GM18508 (cell line): Measurements from ENCODE around the gene SERPINA1.

ENCODE experiments used
- ATAC-seq: cut with Tn5 transposase; IDR thresholded peaks from one replicate; pipeline ENCODE4 v1.9.1; 2021; ENCODE audit warnings: moderate number of reproducible peaks; ENCODE audit not compliant: insufficient read depth, unreplicated experiment

SERPINA1 gene

DNA sequence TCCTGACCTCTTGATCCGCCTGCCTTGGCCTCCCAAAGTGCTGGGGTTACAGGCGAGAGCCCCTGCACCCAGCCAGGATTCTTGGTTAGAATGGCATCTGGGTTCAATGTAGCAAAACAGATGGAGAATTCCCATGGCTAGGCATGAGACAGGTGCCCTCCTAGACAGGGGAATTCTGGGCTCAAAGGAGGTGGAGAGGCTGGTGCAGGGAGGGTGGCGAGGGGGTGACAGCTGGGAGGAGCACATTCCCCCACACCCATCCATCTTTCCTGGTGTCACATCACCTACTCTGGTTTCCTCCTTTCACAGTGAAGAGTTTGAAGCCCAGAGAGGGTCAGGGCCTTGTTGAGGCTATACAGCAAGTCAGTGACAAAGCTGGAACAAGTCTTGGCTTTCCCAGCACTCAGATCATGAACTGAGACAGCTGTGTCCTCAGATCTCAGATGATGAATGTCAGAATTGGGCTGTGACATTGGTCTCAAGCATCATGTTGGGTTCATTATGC, 2.8 kb downstream of the SERPINA1 start:
- ATAC-seq, result no peak

DNA sequence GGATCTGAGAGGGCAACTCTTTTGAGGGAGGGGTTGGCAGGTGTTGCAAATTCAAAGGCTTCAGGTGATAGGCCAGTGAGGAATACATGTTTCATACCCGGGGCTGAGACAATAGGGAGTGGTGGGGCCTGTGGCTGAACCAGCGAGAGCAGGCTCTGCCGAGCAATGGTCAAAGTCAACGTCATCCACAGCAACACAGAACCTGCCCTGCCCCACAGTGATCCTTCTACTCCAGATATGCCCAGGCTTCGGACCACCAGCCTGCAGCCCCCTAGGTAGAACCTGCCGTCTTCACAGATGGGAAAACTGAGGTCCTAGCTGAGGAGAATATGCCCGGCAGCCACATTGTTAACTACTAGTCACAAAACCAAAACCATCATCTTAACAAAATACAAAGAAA, 4.1 kb downstream of the SERPINA1 start:
- ATAC-seq, result no peak

DNA sequence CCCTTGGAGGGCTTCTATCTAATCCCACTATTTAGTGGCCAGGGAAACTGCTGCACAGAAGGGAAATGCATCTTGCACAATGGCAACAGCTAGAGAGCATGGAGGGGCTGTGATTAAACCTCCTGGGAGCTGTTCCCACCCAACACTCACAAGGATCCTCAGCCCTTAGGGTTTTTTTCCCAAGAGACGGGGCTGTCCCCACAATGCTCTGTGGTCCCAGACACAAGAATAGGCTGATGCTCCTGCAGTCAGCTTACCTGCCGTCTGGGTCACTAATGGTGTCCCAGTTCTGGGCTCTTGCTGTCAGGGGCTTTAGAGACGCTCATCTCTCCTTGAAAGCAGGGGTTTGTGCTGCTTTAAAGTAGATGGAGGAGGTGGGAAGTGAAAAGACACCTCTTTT, 4.6 kb downstream of the SERPINA1 start:
- ATAC-seq, result no peak

DNA sequence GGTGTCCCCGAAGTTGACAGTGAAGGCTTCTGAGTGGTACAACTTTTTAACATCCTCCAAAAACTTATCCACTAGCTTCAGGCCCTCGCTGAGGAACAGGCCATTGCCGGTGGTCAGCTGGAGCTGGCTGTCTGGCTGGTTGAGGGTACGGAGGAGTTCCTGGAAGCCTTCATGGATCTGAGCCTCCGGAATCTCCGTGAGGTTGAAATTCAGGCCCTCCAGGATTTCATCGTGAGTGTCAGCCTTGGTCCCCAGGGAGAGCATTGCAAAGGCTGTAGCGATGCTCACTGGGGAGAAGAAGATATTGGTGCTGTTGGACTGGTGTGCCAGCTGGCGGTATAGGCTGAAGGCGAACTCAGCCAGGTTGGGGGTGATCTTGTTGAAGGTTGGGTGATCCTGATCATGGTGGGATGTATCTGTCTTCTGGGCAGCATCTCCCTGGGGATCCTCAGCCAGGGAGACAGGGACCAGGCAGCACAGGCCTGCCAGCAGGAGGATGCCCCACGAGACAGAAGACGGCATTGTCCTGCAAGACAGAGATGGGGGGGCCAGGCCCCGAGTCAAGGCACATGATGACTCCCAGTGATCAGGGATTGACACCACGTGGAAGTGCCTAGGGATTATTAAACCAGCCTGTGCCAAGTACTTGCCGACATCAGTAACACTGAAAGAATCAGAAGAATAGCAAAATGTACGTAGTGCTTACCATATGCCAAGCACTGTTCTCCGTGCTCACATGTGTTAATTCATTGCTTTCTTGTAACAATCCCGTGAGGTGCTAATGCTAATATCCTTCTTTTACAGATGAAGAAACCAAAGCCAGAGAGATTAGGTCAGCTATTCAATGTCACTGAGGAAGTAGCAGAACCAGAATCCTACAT, 5.4 kb downstream of the SERPINA1 start:
- no peak for ATAC-seq

DNA sequence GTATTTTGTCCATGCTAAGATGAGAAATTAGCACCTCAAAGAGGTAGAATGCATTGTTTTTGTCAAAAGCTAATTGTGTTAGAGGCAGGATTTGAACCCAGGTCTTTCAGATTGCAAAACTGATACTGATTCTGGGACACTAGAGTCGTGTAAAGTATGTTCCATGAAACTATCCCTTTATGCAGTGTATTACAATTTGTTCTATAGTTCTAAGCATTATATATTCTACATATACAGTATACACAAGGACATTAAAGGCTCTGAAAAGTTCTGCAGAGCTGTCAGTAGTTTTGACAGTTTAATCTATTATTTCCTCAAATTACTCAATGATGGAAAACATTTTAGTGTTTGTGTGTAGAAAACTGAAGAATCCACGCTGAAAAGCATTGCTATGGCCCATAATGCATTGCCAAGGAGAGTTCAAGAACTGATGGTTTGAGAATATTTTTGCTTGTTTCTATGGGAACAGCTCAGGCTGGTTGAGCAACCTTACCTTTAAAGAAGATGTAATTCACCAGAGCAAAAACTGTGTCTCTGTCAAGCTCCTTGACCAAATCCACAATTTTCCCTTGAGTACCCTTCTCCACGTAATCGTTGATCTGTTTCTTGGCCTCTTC, 6.2 kb downstream of the SERPINA1 start:
- ATAC-seq, result no peak

DNA sequence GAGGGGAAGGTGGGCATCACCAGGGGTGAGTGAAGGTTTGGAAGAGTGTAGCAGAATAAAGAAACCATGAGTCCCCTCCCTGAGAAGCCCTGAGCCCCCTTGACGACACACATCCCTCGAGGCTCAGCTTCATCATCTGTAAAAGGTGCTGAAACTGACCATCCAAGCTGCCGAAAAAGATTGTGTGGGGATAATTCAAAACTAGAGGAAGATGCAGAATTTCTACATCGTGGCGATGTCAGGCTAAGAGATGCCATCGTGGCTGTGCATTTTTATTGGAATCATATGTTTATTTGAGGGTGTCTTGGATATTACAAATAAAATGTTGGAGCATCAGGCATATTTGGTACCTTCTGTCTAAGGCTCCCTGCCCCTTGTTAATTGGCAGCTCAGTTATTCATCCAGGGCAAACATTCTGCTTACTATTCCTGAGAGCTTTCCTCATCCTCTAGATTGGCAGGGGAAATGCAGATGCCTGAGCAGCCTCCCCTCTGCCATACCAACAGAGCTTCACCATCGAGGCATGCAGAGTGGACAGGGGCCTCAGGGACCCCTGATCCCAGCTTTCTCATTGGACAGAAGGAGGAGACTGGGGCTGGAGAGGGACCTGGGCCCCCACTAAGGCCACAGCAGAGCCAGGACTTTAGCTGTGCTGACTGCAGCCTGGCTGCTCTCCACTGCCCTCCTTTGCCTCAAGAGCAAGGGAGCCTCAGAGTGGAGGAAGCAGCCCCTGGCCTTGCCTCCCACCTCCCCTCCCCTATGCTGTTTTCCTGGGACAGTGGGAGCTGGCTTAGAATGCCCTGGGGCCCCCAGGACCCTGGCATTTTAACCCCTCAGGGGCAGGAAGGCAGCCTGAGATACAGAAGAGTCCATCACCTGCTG, 7.0 kb downstream of the SERPINA1 start:
- no peak for ATAC-seq

DNA sequence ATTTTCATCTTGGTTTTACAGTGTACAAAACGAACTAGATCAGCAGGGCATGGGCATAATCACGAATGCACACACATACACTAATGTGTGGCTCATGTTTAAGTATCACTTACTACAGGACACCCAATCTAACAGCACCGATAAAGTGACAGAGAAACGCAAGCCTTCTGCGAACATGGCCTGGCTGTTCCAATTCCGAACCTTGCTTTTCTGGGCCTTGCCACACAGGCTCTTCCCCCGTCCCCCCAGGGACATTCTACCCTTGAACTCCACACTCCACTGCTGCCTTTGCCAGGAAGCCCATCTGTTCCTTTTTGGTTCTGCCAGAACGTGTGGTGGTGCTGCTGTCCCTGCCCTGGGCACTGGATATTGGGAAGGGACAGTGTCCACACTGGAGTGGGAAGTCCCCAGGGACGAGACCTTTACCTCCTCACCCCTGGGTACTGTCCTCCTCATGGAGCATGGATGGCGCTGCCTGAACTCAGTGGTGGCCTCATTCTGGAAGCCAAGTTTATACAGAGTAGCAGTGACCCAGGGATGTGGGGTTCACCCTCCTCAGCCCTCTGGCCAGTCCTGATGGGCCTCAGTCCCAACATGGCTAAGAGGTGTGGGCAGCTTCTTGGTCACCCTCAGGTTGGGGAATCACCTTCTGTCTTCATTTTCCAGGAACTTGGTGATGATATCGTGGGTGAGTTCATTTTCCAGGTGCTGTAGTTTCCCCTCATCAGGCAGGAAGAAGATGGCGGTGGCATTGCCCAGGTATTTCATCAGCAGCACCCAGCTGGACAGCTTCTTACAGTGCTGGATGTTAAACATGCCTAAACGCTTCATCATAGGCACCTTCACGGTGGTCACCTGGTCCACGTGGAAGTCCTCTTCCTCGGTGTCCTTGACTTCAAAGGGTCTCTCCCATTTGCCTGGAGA, 7.9 kb downstream of the SERPINA1 start:
- no peak for ATAC-seq

DNA sequence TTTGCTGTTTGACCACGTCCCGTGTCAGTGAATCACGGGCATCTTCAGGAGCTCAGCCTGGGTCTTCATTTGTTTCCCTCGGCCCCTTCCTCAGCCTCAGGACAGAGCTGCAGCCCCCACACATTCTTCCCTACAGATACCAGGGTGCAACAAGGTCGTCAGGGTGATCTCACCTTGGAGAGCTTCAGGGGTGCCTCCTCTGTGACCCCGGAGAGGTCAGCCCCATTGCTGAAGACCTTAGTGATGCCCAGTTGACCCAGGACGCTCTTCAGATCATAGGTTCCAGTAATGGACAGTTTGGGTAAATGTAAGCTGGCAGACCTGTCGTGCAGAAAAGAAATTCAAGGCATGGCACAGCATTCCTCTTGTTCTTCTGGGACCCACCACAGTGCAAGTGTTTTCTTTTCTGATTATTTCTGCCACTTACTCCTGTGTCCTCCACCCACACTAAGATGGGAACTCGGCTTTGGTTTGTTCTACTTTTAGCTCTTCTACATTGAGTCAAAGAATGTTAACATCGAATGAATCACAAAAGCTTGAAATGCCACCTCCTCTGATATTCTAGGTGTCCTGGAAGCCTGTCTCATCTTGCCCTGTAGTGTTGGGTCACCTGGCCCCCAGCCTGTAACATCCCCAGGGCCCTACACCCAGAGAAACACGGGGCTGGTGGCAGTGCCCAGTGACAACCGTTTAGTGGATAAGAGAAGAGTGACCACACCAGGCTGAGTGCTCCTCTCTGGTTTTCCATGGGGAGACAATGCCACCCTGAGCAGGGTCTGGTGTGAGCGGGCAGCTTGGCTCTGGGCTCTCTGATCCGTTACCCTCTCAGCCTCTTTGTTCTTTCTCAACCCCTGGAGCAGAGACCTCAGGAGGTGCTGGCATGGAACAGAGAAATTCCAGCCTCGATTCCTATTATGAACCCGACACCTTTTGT, 8.8 kb downstream of the SERPINA1 start:
- no peak for ATAC-seq

DNA sequence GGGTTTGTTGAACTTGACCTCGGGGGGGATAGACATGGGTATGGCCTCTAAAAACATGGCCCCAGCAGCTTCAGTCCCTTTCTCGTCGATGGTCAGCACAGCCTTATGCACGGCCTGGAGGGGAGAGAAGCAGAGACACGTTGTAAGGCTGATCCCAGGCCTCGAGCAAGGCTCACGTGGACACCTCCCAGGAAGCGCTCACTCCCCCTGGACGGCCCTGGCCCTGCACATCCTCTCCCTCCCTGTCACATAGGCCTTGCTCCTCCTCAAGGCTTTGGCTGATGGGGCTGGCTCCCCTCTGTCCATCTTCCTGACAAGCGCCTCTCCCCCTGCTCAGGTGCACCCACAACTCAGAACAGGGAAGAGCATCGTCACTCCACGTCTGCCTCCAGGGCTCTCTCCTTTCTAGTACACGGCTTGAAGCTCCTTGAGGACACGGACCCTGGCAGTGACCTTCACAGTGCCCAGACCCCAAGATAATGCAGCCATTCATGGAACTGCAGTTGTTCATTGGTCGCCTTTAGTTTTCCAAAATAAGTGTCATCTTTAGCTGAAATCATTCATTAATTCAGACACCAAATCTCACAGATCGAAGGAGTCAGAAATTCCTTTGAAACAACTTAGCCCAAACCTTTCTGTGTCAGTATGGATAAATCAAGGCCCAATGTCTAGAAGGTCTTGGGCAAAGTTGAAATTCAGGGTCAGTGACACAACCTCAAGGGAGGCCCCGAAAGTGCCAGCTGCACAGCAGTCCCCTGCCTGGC, 9.7 kb downstream of the SERPINA1 start:
- ATAC-seq, result no peak

DNA sequence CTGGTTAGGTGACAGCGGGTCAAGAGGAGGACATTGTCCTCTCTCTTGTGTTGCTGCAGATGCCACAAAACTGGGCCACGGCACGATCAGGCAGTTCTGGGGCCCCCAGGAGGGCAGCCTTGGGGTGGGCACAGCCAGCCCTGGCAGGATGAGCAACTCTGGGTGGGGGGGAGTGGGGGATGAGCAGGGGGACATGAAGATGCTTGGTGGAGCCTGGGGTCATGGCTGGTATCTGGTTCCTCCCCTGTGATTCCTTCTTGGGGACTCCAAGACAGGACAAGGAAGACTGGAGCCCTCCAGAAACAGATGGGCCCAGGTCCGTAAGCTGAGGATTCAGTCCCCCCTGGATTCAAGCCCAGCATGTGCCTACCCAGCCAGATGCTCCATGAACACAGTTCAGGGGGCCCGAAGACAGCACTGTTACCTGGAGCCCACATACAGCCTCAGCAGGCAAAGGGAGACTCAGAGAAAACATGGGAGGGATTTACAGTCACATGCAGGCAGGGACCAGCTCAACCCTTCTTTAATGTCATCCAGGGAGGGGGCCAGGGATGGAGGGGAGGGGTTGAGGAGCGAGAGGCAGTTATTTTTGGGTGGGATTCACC, 10.4 kb downstream of the SERPINA1 start:
- ATAC-seq, result no peak

DNA sequence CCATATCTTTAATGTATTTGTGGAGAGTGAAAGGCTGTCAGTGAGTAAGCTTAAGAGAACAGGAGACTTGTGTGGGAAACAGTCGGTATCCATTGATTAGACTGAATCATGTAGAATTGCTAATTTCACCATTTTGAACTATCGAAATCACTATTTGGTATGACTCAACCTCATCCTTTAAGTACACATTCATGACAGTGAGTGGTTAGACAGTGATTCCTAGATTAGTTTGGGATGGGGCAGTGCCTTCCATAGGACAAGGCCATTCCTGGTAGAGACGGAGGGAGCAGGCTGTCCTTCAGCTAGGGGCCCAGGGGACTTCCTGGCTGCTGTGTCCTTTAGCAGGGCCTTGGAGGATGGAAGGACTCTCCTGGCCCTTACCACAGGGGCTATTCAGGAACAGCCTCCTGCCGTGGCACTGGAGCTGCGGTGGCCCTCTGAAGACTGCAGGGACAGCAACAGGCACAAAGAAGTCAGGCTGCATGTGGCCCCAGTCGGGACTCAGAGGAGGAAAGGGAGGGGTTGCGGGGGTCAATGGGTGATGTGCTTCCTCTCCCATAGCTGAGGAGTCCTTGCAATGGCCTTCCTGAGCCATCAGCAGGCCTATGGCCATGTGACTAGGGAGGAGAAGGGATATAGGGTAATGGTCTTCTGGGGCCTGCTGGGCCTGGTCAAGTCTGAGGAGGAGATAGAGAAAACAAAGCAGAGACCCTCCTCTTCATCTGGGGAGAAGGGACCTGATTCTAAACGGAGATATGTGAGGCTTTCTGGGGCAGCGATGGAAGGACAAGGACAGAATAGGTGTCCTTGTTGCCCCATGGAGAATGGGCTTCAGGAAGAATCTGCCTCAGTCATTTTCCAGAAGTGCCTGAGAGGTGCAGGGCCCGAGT, 11.2 kb downstream of the SERPINA1 start:
- no peak for ATAC-seq

DNA sequence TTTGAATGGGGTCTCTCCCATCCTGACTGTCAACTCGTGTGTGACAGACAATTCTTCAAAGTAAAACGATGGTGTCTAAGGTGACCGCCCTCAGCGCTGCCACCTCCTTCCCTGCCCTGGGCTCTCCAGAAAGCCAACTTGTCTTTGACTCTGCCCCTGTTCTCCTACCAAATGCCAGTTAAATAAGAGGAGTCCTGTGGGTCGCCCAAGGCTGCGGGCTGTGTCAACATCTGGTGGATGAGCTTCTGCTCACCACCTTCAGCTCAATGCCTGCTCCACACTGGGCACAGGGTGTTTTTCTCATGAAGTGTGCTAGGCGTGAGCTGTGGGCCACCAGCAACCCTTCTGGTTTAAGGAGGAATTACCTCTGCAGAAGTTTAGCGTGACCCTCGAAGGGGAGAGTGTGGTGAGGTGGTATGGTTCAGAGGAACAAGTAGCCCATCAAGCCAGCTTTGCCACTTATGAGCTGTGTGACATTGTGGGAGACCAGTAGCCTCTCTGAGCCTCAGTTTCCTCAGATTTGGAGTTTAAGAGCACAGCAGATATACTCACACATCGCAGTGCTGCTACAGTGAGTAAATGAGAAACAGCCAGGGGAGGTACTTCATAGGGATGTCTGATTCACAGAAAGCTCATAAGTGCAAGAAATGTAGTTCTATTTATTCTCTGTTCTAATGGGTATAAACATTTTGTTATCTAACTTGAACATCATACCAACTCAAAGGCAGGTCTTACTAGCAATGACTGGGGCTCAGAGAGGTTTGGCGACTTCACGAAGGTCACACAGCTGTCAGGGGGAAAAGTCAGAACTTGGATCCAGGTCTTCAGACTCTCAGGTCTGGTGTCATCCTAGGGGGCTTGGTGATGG, 12.1 kb downstream of the SERPINA1 start:
- ATAC-seq, result no peak

DNA sequence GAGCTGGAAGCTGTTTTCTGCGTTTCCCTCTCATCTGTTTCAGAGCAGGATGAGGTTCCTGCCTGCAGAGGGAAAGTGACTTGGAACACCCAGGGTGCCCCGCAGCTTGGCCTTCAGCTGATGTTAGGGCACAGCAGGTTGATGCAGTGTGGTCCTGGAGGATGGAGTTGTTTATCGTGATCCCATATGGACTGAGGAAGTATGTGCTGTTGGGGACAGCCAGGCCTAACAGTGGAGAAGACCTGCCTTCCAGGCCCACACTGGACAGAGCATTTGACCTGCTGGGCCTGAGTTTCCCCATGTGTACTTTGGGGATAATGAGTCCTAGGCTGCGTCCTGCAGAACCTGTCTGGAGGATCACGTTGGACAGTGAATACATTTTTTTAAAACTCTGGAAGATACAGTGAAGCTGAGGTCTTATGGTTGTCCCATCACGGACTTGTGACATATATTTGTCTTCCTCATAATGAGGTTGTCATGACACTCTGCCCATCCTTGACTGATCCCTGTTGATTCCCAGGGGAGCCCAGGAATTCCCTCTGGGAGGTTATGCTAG, 12.8 kb downstream of the SERPINA1 start:
- no peak for ATAC-seq

DNA sequence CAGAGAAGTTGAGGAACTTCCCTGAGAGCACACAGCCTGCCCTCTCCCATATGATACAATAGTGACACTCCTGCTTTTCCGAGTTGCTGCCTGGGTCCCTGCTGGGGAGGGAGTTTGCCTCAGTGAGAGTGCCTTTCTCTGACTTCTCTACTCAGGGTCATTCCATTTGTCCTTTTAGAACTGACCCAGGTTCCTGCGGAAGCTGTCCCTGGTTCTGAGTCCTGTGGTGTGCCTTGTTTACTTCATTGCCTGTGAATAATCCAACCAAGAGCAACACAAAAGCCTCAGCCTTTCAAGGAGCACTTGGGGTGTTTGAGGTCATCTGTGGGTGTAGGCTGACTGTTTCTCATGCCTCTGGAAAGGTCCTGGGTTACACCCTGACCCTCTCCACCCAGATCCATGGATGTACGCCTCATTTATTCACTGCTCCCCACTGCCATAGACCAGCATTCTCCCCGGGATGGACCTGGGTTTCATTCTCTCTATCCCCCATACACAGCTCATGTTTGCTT, 13.6 kb downstream of the SERPINA1 start:
- ATAC-seq, result no peak

DNA sequence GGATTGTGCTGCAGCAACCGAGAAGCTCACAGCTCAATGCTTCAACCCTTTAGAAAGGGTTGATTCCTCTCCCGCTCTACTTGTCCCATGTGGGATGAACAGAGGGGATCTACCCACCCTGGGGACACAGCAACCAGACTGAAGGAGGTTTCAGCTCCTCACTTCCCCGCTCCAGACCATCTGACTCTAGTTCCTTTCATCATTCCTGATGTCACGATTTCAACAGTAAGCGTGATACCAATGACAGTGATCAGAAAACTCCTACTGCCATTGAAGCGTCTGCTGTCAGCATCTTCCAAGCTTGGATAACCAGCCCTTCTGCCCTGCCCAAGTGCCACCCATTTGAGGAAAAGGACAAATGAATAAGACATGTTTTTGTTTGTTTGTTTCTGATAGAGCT, 14.3 kb downstream of the SERPINA1 start:
- ATAC-seq, result no peak
